CD4-positive, alpha-beta T cell (primary cell): ENCODE measurements around the gene SHC4. TPM values are rescaled to one million over a fixed set of nuclear protein-coding genes. Genes with fewer than 3 reads are reported as not detected.

Experiments
- ATAC-seq: fragments of 200-7000 bp; cut with Tn5 transposase; one replicate; pipeline ENCODE4 v1.10.0; 2022; ENCODE audit warnings: mild to moderate bottlenecking; ENCODE audit not compliant: poor library complexity
- CTCF ChIA-PET: fragments of 350-600 bp; sonication (Branson Sonifier 250); formaldehyde crosslinking; loops from one replicate; lab custom pipeline; 2021; ENCODE audit warnings: antibody characterized with exemption, inconsistent platforms; lab: Charles Lee
- POLR2A ChIA-PET: fragments of 350-600 bp; sonication (Branson Sonifier 250); formaldehyde crosslinking; loops from one replicate; lab custom pipeline; 2021; ENCODE audit warnings: antibody characterized with exemption, inconsistent platforms; lab: Charles Lee
- DNase-seq, 14 experiments: peaks; one replicate each; pipeline ENCODE4 v3.0.0-alpha.2; 2013 to 2020; ENCODE audit warnings: mixed read lengths in 2 of 14
- H3K27ac ChIP-seq, 2 donors: one replicate each; pipeline versions ENCODE4 v1.5.1 to v1.7.0; 2013; ENCODE audit warnings: low read length in 2 of 2, low read depth in 1 of 2, mild to moderate bottlenecking in 1 of 2
- H3K27me3 ChIP-seq, 2 experiments: 1 replicate in 1 of 2; 2 replicates in 1 of 2; pipeline versions ENCODE4 v1.6.1 to v1.7.0; 2013; ENCODE audit warnings: low read length in 2 of 2, control low read depth in 1 of 2, mild to moderate bottlenecking in 1 of 2, moderate library complexity in 1 of 2; ENCODE audit not compliant: insufficient read depth in 2 of 2, control insufficient read depth in 1 of 2
- H3K36me3 ChIP-seq: one replicate; pipeline ENCODE4 v1.6.1; 2013; ENCODE audit warnings: low read length, control low read depth; ENCODE audit not compliant: insufficient read depth
- H3K4me1 ChIP-seq: one replicate; pipeline ENCODE4 v1.6.1; 2013; ENCODE audit warnings: low read length, control low read depth; ENCODE audit not compliant: insufficient read depth
- H3K4me3 ChIP-seq: one replicate; pipeline ENCODE4 v1.5.1; 2013; ENCODE audit warnings: mild to moderate bottlenecking, low read length, moderate library complexity
- H3K9me3 ChIP-seq, 2 experiments: 1 replicate in 1 of 2; 2 replicates in 1 of 2; pipeline versions ENCODE4 v1.6.1 to v1.7.0; 2013; ENCODE audit warnings: low read length in 2 of 2, mild to moderate bottlenecking in 2 of 2, control low read depth in 1 of 2, moderate library complexity in 1 of 2; ENCODE audit not compliant: control insufficient read depth in 1 of 2, insufficient read depth in 1 of 2
- H3K27ac Mint-ChIP-seq: one replicate; pipeline ENCODE4 v1.8.0; 2020; ENCODE audit warnings: mixed read lengths
- H3K27me3 Mint-ChIP-seq: one replicate; pipeline ENCODE4 v1.8.0; 2021; ENCODE audit warnings: mixed read lengths
- H3K36me3 Mint-ChIP-seq: one replicate; pipeline ENCODE4 v1.8.0; 2021; ENCODE audit warnings: low read depth, mixed read lengths
- H3K4me1 Mint-ChIP-seq: one replicate; pipeline ENCODE4 v1.8.0; 2021; ENCODE audit warnings: low read depth, mixed read lengths
- H3K4me3 Mint-ChIP-seq: one replicate; pipeline ENCODE4 v1.8.0; 2020; ENCODE audit warnings: mild to moderate bottlenecking, mixed read lengths
- H3K9me3 Mint-ChIP-seq: one replicate; pipeline ENCODE4 v1.8.0; 2020; ENCODE audit warnings: mixed read lengths
- CTCF ChIP-seq: fragments of 200-600 bp; IDR thresholded peaks from one replicate; pipeline ENCODE4 v1.8.0; 2022; ENCODE audit warnings: antibody characterized with exemption, mild to moderate bottlenecking
- intact Hi-C, 2 experiments: fragments of 100-400 bp; cut with DNase I in 1 of 2; cut with micrococcal nuclease in 1 of 2; formaldehyde crosslinking; loops; one replicate each; pipeline versions ENCODE4 v1.15.1 to v1.9.0; 2023 to 2025; cut with DNase I, micrococcal nuclease
- total RNA-seq, 174 experiments: library from RNA in 2 of 174; stranded (reverse) in 2 of 174; gene quantifications; one replicate each; pipeline ENCODE4 v1.2.3 and lab custom pipeline; 2021 to 2026

The SHC4 gene
- total RNA-seq, 2 experiments from 2014 or later: not detected

- peaks cover 67% of the 10 kb centered on the region for H3K36me3 Mint-ChIP-seq
- no peak overlapping the region for H3K27ac Mint-ChIP-seq
- no peak overlapping the region for H3K4me3 Mint-ChIP-seq
- CTCF ChIA-PET: no interaction called here
- intact Hi-C loops: no loop called here
- POLR2A ChIA-PET: no interaction called here
- H3K9me3 ChIP-seq: no peaks in the 10 kb centered on the region
- no peak for TF ChIP-seq CTCF
- no peaks in the 10 kb centered on the region for H3K4me1 ChIP-seq
- no peaks in the 10 kb centered on the region for H3K27me3 ChIP-seq
- H3K4me3 ChIP-seq: no peak overlapping the region
- ATAC-seq (no peak), DNase-seq (no peak)
- peaks cover 11% of the 10 kb centered on the region for H3K36me3 ChIP-seq
- H3K27me3 Mint-ChIP-seq: no peaks in the 10 kb centered on the region
- no peaks in the 10 kb centered on the region for H3K4me1 Mint-ChIP-seq
- H3K9me3 Mint-ChIP-seq: no peaks in the 10 kb centered on the region
- no peak overlapping the region for H3K27ac ChIP-seq
These were observed 188.2 kb downstream of the SHC4 start for GRCh38 chr15:48775546-48775945.

- no peak overlapping the region for H3K4me3 Mint-ChIP-seq
- intact Hi-C loops: no loop called here
- H3K9me3 Mint-ChIP-seq: no peaks in the 10 kb centered on the region
- H3K27ac Mint-ChIP-seq: no peak overlapping the region
- no peak for TF ChIP-seq CTCF
- no peaks in the 10 kb centered on the region for H3K4me1 Mint-ChIP-seq
- POLR2A ChIA-PET: no interaction called here
- H3K27me3 ChIP-seq: no peaks in the 10 kb centered on the region
- H3K27ac ChIP-seq: no peak overlapping the region
- H3K4me1 ChIP-seq: no peaks in the 10 kb centered on the region
- H3K9me3 ChIP-seq: no peaks in the 10 kb centered on the region
- no peaks in the 10 kb centered on the region for H3K27me3 Mint-ChIP-seq
- DNase-seq: no peak
- ATAC-seq: no peak
- H3K36me3 Mint-ChIP-seq: peaks cover 67% of the 10 kb centered on the region
- CTCF ChIA-PET: no interaction called here
- no peak overlapping the region for H3K4me3 ChIP-seq
- peaks cover 9% of the 10 kb centered on the region for H3K36me3 ChIP-seq
These were observed 189.2 kb downstream of the SHC4 start for GRCh38 chr15:48774484-48774883.

Other genes starting within 250 kb of the SHC4 start
- gene CEP152, start 152.8 kb downstream of the SHC4 start, total RNA-seq: 1 to 10 TPM; 5.2 to 6.3 TPM
- gene EID1, start 85.8 kb downstream of the SHC4 start, total RNA-seq: 10 to 100 TPM; 41.0 to 45.3 TPM
- gene SECISBP2L, start 82.5 kb upstream of the SHC4 start, total RNA-seq: 10 to 100 TPM; 55.9 to 56.0 TPM
- gene COPS2, start 191.7 kb upstream of the SHC4 start, total RNA-seq: 100 to 1,000 TPM; 131 to 136 TPM
- 10 to 100 TPM; 11.5 to 11.9 TPM for gene GALK2, start 206.3 kb upstream of the SHC4 start, total RNA-seq